GM23248 (cell line): Measurements from ENCODE around the gene ARHGAP44. TPM values are rescaled to one million over a fixed set of nuclear protein-coding genes. Genes with fewer than 3 reads are reported as not detected.

Experiments
- DNase-seq: peaks from one replicate; pipeline ENCODE4 v3.0.0-alpha.2; 2015
- H2AFZ ChIP-seq: fragments of 200-600 bp; sonication (generic); 2 replicates; pipeline ENCODE4 v1.6.1; 2016; ENCODE audit warnings: antibody characterized with exemption
- H3F3A ChIP-seq: fragments of 200-600 bp; sonication (generic); 2 replicates; pipeline ENCODE4 v1.6.1; 2016; ENCODE audit warnings: mild to moderate bottlenecking, antibody characterized with exemption, mixed run types; ENCODE audit not compliant: insufficient read depth
- H3K27ac ChIP-seq: fragments of 200-600 bp; sonication (generic); 2 replicates; pipeline ENCODE4 v1.5.1; 2016; ENCODE audit warnings: mild to moderate bottlenecking
- H3K27me3 ChIP-seq: fragments of 200-600 bp; sonication (generic); replicated peaks from 2 replicates; pipeline ENCODE4 v1.6.1; 2016; ENCODE audit warnings: mild to moderate bottlenecking; ENCODE audit not compliant: insufficient read depth
- H3K36me3 ChIP-seq: fragments of 200-600 bp; sonication (generic); 2 replicates; pipeline ENCODE4 v1.6.1; 2016; ENCODE audit warnings: low read depth, mild to moderate bottlenecking
- H3K4me1 ChIP-seq: fragments of 200-600 bp; sonication (generic); 2 replicates; pipeline ENCODE4 v1.6.1; 2016; ENCODE audit warnings: mild to moderate bottlenecking; ENCODE audit not compliant: insufficient read depth
- H3K4me2 ChIP-seq: fragments of 200-600 bp; sonication (generic); one replicate; pipeline ENCODE4 v1.6.1; 2016; ENCODE audit warnings: mild to moderate bottlenecking; ENCODE audit not compliant: unreplicated experiment
- H3K4me3 ChIP-seq: fragments of 200-600 bp; sonication (generic); 2 replicates; pipeline ENCODE4 v1.5.1; 2016; ENCODE audit warnings: mild to moderate bottlenecking
- H3K79me2 ChIP-seq: fragments of 200-600 bp; sonication (generic); 2 replicates; pipeline ENCODE4 v1.6.1; 2016; ENCODE audit warnings: mild to moderate bottlenecking; ENCODE audit not compliant: insufficient read depth
- H3K9ac ChIP-seq: fragments of 200-600 bp; sonication (generic); 2 replicates; pipeline ENCODE4 v1.6.1; 2016; ENCODE audit warnings: mild to moderate bottlenecking
- H3K9me2 ChIP-seq: fragments of 200-600 bp; sonication (generic); 2 replicates; pipeline ENCODE4 v1.6.1; 2016; ENCODE audit warnings: mixed run types, mild to moderate bottlenecking, moderate library complexity; ENCODE audit not compliant: insufficient read depth
- H3K9me3 ChIP-seq: fragments of 200-600 bp; sonication (generic); one replicate; pipeline ENCODE4 v1.6.1; 2017; ENCODE audit warnings: low read depth
- H4K20me1 ChIP-seq: fragments of 200-600 bp; sonication (generic); 2 replicates; pipeline ENCODE4 v1.6.0; 2016; ENCODE audit not compliant: insufficient read depth
- EZH2 ChIP-seq: fragments of 200-600 bp; sonication (generic); IDR thresholded peaks from 2 replicates; pipeline ENCODE4 v1.6.1; 2018; ENCODE audit warnings: antibody characterized with exemption, mild to moderate bottlenecking; ENCODE audit not compliant: insufficient read depth, poor library complexity, severe bottlenecking
- EZH2phosphoT487 ChIP-seq: fragments of 200-600 bp; sonication (generic); IDR thresholded peaks from 2 replicates; pipeline ENCODE4 v1.6.1; 2018; ENCODE audit warnings: antibody characterized with exemption, moderate library complexity, mild to moderate bottlenecking, low read depth; ENCODE audit not compliant: insufficient read depth
- WGBS, 2 experiments: methylation state at CpG; one replicate each; pipeline ENCODE4 v1.1.6; 2015 to 2017; ENCODE audit warnings: low lambda C conversion rate in 2 of 2, low coverage in 1 of 2; ENCODE audit errors: missing lambda C conversion rate in 2 of 2; 5-methylcytosine and 5-hydroxymethylcytosine counted together
- in situ Hi-C: fragments of 300-500 bp; cut with MboI; formaldehyde crosslinking; loops from 2 replicates; pipeline ENCODE4 v1.15.0; 2020
- polyA plus RNA-seq: library from polyadenylated mRNA; unstranded; fragments of >200 nt; fragmentation: Nextera tagmentation; extraction: Ambion mirVana; gene quantifications from 2 replicates; pipeline ENCODE4 v1.2.1, GENCODE V29; 2016
- total RNA-seq: library from RNA; depleted of rRNA; stranded (reverse); fragments of >200 nt; shearing (Covaris generic); gene quantifications from 2 replicates; pipeline ENCODE4 v1.2.3, GENCODE V29; 2014

Gene ARHGAP44
- total and polyA plus RNA-seq, 2 experiments from 2014 or later = 0.11 to 0.33 TPM

GRCh38 chr17:12768255-12768654 lies 21.0 kb upstream of the ARHGAP44 start:
- Histone ChIP-seq H3K9me2 (no peaks in the 10 kb centered on the region), H3K79me2 (no peaks in the 10 kb centered on the region), H3K4me1 (no peaks in the 10 kb centered on the region), H3K4me2 (no peak overlapping the region), H3K36me3 (no peaks in the 10 kb centered on the region), H3F3A (no peaks in the 10 kb centered on the region), H3K27me3 (no peaks in the 10 kb centered on the region; the same call in 1 of the 2 replicates), H3K9me3 (no peaks in the 10 kb centered on the region), H3K4me3 (no peak overlapping the region), H3K9ac (no peak overlapping the region), H2AFZ (no peak overlapping the region), H4K20me1 (no peaks in the 10 kb centered on the region), H3K27ac (no peak overlapping the region)
- in situ Hi-C loops = loop anchor here (5.0 kb wide), 1 partner anchor 49 kb away; no protein-coding TSS in a partner anchor
- WGBS, 2 experiments = 0 to 5% methylated on average over 4 of the region's 4 CpGs
- TF ChIP-seq EZH2phosphoT487 = no peak
- TF ChIP-seq EZH2 = no peak
- DNase-seq = no peak

- Histone ChIP-seq H3K9me2 (no peaks in the 10 kb centered on the region), H3K4me2 (no peak overlapping the region), H3K9me3 (no peaks in the 10 kb centered on the region), H3K27ac (no peak overlapping the region), H4K20me1 (no peaks in the 10 kb centered on the region), H2AFZ (no peak overlapping the region), H3F3A (no peaks in the 10 kb centered on the region), H3K36me3 (no peaks in the 10 kb centered on the region), H3K9ac (no peak overlapping the region), H3K27me3 (no peaks in the 10 kb centered on the region; the same call in 1 of the 2 replicates), H3K4me1 (no peaks in the 10 kb centered on the region), H3K79me2 (no peaks in the 10 kb centered on the region), H3K4me3 (no peak overlapping the region)
- WGBS, 2 experiments = 73 to 80% methylated on average over 6 of the region's 6 CpGs
- in situ Hi-C loops = loop anchor here (5.0 kb wide), 1 partner anchor 47 kb away; no protein-coding TSS in a partner anchor
- no peak for TF ChIP-seq EZH2
- peak; percentile 26 for DNase-seq
Measured at GRCh38 chr17:12769981-12770380, 19.3 kb upstream of the ARHGAP44 start.

DNA sequence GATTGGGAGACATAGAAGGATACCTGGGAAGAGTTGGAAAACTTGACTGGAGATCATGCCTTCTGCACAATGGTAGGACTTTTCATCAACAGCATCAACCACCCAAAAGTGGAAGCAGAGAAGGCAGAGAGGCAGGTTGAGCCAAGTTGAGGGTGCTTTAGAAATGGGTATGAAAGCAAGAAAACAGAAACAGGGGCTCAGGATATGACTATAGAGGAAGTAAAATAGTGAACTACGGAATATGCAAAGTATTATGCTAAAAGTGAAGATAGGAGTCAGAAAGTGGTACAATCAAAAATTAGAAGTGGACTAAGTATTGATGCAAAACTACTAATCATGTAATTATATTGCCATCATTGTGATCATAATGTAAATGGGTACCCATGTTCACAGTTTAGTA lies 16.1 kb upstream of the ARHGAP44 start:
- DNase-seq = no peak
- Histone ChIP-seq H3K9me3 (no peaks in the 10 kb centered on the region), H3K27me3 (no peaks in the 10 kb centered on the region; the same call in 1 of the 2 replicates), H3K4me3 (no peak overlapping the region), H3K79me2 (no peaks in the 10 kb centered on the region), H3K36me3 (no peaks in the 10 kb centered on the region), H3K4me1 (no peaks in the 10 kb centered on the region), H3K4me2 (no peak overlapping the region), H4K20me1 (no peaks in the 10 kb centered on the region), H3K27ac (no peak overlapping the region), H3F3A (no peaks in the 10 kb centered on the region), H3K9me2 (no peaks in the 10 kb centered on the region), H3K9ac (no peak overlapping the region), H2AFZ (no peak overlapping the region)
- in situ Hi-C loops = no loop called here
- TF ChIP-seq EZH2 (no peak), EZH2phosphoT487 (no peak)
- 33 to 43% methylated on average over 1 of the region's 1 CpG for WGBS, 2 experiments

DNA sequence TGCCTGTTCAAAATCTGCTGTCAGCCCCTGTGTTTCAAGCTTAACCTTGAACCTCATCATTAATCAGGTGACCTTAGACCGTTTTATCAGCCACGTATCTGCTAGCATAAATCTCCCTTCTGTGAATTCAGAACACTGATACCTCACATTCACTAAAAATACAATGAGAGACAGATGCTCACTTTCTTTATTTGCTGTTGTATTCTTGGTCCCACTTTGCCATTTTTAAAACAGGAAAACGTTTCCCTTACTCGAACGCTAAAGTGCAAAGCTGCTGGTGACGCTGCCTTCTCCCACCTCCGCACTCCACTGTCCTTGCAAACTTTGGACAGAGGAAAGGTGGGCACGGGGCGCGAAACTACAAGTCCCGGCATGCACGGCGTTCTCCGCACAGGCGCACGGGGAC lies 220 bp upstream of the ARHGAP44 start:
- TF ChIP-seq EZH2phosphoT487 (no peak), EZH2 (no peak)
- in situ Hi-C loops = no loop called here
- H3K4me1 ChIP-seq = no peaks in the 10 kb centered on the region
- H3K9ac ChIP-seq = 0 out of 2 replicates have a peak overlapping the region, but pooled peaks have one; percentile 16
- no peaks in the 10 kb centered on the region for H3K9me3 ChIP-seq
- H3K36me3 ChIP-seq = no peaks in the 10 kb centered on the region
- no peaks in the 10 kb centered on the region for H3K79me2 ChIP-seq
- WGBS, 2 experiments = 0 to 3% methylated on average over 16 of the region's 16 CpGs
- H3K27me3 ChIP-seq = peaks cover 7% of the 10 kb centered on the region; the same call in 1 of the 2 replicates
- H3K4me3 ChIP-seq = peak overlapping the region; percentile 73
- no peaks in the 10 kb centered on the region for H3F3A ChIP-seq
- H2AFZ ChIP-seq = peak overlapping the region; percentile 73
- no peak for DNase-seq
- H3K27ac ChIP-seq = no peak overlapping the region
- H3K9me2 ChIP-seq = no peaks in the 10 kb centered on the region
- H4K20me1 ChIP-seq = no peaks in the 10 kb centered on the region
- H3K4me2 ChIP-seq = peak overlapping the region; percentile 62
